Smooth muscle cell (in vitro differentiated cells): ENCODE data around the gene HIGD1A. TPM values are rescaled to one million over a fixed set of nuclear protein-coding genes. Genes with fewer than 3 reads are reported as not detected.

ENCODE experiments used
- DNase-seq: peaks from one replicate; lab custom pipeline; 2025; ENCODE audit not compliant: unreplicated experiment; lab: John Stamatoyannopoulos, UW
- H2AFZ ChIP-seq: fragments of 200-600 bp; sonication (generic); 2 replicates; pipeline ENCODE4 v1.6.0; 2016; ENCODE audit warnings: antibody characterized with exemption, low read depth, mild to moderate bottlenecking
- H3F3A ChIP-seq: fragments of 200-600 bp; sonication (generic); 2 replicates; pipeline ENCODE4 v1.6.0; 2017; ENCODE audit warnings: antibody characterized with exemption, low read depth
- H3K27ac ChIP-seq: fragments of 200-600 bp; sonication (generic); 2 replicates; pipeline ENCODE4 v1.5.1; 2016; ENCODE audit warnings: low read depth, mild to moderate bottlenecking
- H3K27me3 ChIP-seq: fragments of 200-600 bp; sonication (generic); 2 replicates; pipeline ENCODE4 v1.6.1; 2016; ENCODE audit warnings: low read depth, mild to moderate bottlenecking
- H3K36me3 ChIP-seq: fragments of 200-600 bp; sonication (generic); 2 replicates; pipeline ENCODE4 v1.5.1; 2016; ENCODE audit warnings: low read depth
- H3K4me1 ChIP-seq: fragments of 200-600 bp; sonication (generic); 2 replicates; pipeline ENCODE4 v1.5.1; 2016; ENCODE audit warnings: low read depth
- H3K4me2 ChIP-seq: fragments of 200-600 bp; sonication (generic); 2 replicates; pipeline ENCODE4 v1.6.0; 2016; ENCODE audit warnings: mild to moderate bottlenecking
- H3K4me3 ChIP-seq: fragments of 200-600 bp; sonication (generic); 2 replicates; pipeline ENCODE4 v1.5.1; 2016; ENCODE audit warnings: mild to moderate bottlenecking
- H3K79me2 ChIP-seq: fragments of 200-600 bp; sonication (generic); 2 replicates; pipeline ENCODE4 v1.6.0; 2016; ENCODE audit warnings: low read depth, mild to moderate bottlenecking
- H3K9ac ChIP-seq: fragments of 200-600 bp; sonication (generic); 2 replicates; pipeline ENCODE4 v1.6.0; 2016; ENCODE audit warnings: low read depth
- H3K9me3 ChIP-seq: fragments of 200-600 bp; sonication (generic); replicated peaks from 2 replicates; pipeline ENCODE4 v1.5.1; 2016; ENCODE audit warnings: low read depth
- H4K20me1 ChIP-seq: fragments of 200-600 bp; sonication (generic); 2 replicates; pipeline ENCODE4 v1.6.0; 2016; ENCODE audit warnings: low read depth
- WGBS: methylation state at CpG from one replicate; pipeline ENCODE4 v1.1.7; 2016; ENCODE audit warnings: low lambda C conversion rate; 5-methylcytosine and 5-hydroxymethylcytosine counted together
- polyA plus RNA-seq: library from polyadenylated mRNA; unstranded; fragments of >200 nt; fragmentation: Nextera tagmentation; extraction: Ambion mirVana; gene quantifications from 2 replicates; pipeline ENCODE4 v1.2.1, GENCODE V29; 2016
- total RNA-seq: library from RNA; depleted of rRNA; stranded (reverse); fragments of >200 nt; gene quantifications from 2 replicates; pipeline ENCODE4 v1.2.3, GENCODE V29; 2014
- TF ChIP-seq, protein P1 (sequence below): fragments of 200-600 bp; sonication (generic); IDR thresholded peaks from 2 replicates; pipeline ENCODE4 v1.5.1; 2017; ENCODE audit warnings: borderline replicate concordance, mild to moderate bottlenecking, antibody characterized with exemption; ENCODE audit not compliant: insufficient read depth, poor library complexity, severe bottlenecking

The HIGD1A gene
- total and polyA plus RNA-seq, 2 experiments from 2014 or later: 159 to 339 TPM

DNA sequence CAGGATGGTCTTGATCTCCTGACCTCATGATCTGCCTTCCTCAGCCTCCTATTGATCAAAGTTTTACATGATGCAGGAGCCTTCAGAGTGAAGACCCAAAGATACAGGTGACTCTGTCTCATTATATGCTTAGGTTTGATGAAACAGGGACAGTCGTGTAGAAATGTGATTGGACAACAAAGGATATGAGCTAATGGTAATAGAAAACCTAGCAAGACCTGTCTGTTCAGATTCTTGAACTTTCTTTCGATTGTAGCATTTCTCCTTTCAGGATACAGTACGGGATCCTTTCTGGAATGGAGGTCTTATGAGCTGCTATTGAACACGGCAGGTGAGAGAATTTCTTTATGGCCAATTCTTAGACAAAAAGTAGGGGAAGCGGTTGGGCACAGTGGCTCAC, 4.9 kb upstream of the HIGD1A start, which contains the start of gene ACKR2:
TSS of gene ACKR2 (plus strand) at position 244 of the 400 bp plus-strand sequence. CDS start 55,058 bp downstream, outside the sequence.
- Histone ChIP-seq H3K79me2 (no peaks in the 10 kb centered on the region), H3K36me3 (no peaks in the 10 kb centered on the region)
- DNase-seq: no peak

DNA sequence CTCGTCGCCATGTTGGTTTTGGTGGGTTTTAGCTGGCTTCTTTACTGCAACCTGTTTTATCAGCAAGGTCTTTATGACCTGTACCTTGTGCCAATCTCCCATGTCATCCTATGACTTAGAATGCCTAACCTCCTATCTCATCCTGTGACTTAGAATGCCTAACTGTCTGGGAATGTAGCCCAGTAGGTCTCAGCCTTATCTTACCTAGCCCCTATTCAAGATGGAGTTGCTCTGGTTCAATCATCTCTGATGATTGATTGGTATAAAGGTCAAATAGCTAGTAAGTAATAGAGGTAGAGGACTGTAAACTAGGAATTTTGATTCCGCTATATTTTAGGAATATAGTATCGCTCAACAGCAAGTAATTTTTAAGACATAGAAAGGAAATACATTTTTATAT, 3.6 kb upstream of the HIGD1A start:
- Histone ChIP-seq H3K27me3 (no peaks in the 10 kb centered on the region), H3K4me2 (no peak overlapping the region), H3K4me1 (peaks cover 12% of the 10 kb centered on the region), H3K79me2 (peaks cover 9% of the 10 kb centered on the region), H3K4me3 (no peak overlapping the region), H2AFZ (no peak overlapping the region), H3F3A (peaks cover 11% of the 10 kb centered on the region), H3K36me3 (no peaks in the 10 kb centered on the region), H3K9ac (peak overlapping the region; percentile 36), H3K27ac (peak overlapping the region; percentile 70), H4K20me1 (peaks cover 3% of the 10 kb centered on the region), H3K9me3 (no peaks in the 10 kb centered on the region)
- TF ChIP-seq, protein P1, sequence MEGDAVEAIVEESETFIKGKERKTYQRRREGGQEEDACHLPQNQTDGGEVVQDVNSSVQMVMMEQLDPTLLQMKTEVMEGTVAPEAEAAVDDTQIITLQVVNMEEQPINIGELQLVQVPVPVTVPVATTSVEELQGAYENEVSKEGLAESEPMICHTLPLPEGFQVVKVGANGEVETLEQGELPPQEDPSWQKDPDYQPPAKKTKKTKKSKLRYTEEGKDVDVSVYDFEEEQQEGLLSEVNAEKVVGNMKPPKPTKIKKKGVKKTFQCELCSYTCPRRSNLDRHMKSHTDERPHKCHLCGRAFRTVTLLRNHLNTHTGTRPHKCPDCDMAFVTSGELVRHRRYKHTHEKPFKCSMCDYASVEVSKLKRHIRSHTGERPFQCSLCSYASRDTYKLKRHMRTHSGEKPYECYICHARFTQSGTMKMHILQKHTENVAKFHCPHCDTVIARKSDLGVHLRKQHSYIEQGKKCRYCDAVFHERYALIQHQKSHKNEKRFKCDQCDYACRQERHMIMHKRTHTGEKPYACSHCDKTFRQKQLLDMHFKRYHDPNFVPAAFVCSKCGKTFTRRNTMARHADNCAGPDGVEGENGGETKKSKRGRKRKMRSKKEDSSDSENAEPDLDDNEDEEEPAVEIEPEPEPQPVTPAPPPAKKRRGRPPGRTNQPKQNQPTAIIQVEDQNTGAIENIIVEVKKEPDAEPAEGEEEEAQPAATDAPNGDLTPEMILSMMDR: no peak
- WGBS: 89% methylated on average over 4 of the region's 4 CpGs
- no peak for DNase-seq

More for the DNA sequence above, 4.9 kb upstream of the HIGD1A start, which contains the start of gene ACKR2:
- no peaks in the 10 kb centered on the region for H4K20me1 ChIP-seq
- peak within 1 kb of the TSS; percentile 70 for H3K27ac ChIP-seq
- 79% methylated on average over 5 of the region's 5 CpGs for WGBS
- H2AFZ ChIP-seq: no peak within 1 kb of the TSS
- no peaks in the 10 kb centered on the region for H3K27me3 ChIP-seq
- H3K4me2 ChIP-seq: peak within 1 kb of the TSS; percentile 39
- TF ChIP-seq, protein P1: no peak
- H3F3A ChIP-seq: no peaks in the 10 kb centered on the region
- H3K4me1 ChIP-seq: peaks cover 6% of the 10 kb centered on the region
- no peaks in the 10 kb centered on the region for H3K9me3 ChIP-seq
- H3K4me3 ChIP-seq: peak within 1 kb of the TSS; percentile 22
- H3K9ac ChIP-seq: peak within 1 kb of the TSS; percentile 36

DNA sequence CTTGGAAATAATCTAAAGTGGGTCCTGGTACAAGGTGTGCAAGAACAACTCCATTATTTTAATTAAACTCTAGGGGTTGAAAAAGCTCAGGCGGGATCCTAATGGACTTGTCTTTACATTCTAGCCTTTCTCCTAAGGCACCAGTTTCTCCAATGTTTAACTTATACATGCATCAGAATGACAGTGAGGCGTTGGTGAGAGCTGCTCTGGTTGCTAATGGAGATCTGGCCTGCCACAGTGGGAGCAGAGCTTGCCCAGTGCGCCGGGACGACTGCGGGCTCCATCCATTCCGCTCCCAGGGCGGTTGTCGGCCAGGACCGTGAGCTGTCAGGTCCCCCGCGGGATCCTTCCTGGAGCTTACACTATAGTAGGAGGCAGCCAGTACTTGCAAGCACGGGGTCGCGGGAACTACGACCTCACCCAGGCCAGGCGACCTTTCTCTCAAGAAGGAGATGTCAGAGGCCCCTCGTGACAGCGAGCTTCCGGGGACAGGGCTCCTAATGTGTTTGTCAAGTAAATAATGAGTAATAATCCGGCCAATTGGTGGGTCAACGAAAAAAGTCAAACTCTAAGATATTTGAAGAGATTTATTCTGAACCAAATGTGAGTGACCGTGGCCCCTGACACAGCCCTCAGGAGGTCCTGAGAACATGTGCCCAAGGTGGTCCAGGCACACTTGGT, 991 bp upstream of the HIGD1A start:
- Histone ChIP-seq H3K27ac (peak overlapping the region; percentile 91), H3K9ac (peak overlapping the region; percentile 89), H3K79me2 (peaks cover 35% of the 10 kb centered on the region), H4K20me1 (peaks cover 29% of the 10 kb centered on the region), H2AFZ (peak overlapping the region; percentile 99), H3K4me1 (peaks cover 34% of the 10 kb centered on the region), H3K4me2 (peak overlapping the region; percentile 100), H3K4me3 (peak overlapping the region; percentile 94), H3F3A (peaks cover 12% of the 10 kb centered on the region), H3K9me3 (no peaks in the 10 kb centered on the region), H3K27me3 (no peaks in the 10 kb centered on the region), H3K36me3 (no peaks in the 10 kb centered on the region)
- TF ChIP-seq, protein P1: no peak
- WGBS: 20% methylated on average over 23 of the region's 23 CpGs
- no peak for DNase-seq

DNA sequence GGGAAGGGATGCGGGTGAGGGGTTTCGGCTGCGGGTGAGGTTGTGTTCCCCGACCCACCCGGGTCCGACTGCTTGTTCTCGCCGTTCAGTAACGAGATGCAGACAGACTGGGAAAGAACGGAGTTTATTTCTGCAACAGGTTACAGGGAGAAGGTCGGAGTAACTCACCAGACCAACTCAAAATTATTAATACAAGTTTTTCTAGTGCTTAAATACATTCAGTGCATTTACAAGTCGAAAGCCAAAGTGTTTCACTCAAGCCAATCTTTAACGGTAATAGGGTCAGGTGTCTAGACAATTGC, 492 bp upstream of the HIGD1A start:
- Histone ChIP-seq H3K27ac (peak overlapping the region; percentile 91), H3K36me3 (no peaks in the 10 kb centered on the region), H3K27me3 (no peaks in the 10 kb centered on the region), H3K4me2 (peak overlapping the region; percentile 100), H3K9ac (peak overlapping the region; percentile 89), H3F3A (peaks cover 12% of the 10 kb centered on the region), H3K79me2 (peaks cover 40% of the 10 kb centered on the region), H4K20me1 (peaks cover 34% of the 10 kb centered on the region), H3K9me3 (no peaks in the 10 kb centered on the region), H3K4me1 (peaks cover 34% of the 10 kb centered on the region), H2AFZ (peak overlapping the region; percentile 99), H3K4me3 (peak overlapping the region; percentile 94)
- TF ChIP-seq, protein P1: no peak
- no peak for DNase-seq
- WGBS: 1% methylated on average over 13 of the region's 13 CpGs
